ENCODE data around the gene NPTX1.

DNA sequence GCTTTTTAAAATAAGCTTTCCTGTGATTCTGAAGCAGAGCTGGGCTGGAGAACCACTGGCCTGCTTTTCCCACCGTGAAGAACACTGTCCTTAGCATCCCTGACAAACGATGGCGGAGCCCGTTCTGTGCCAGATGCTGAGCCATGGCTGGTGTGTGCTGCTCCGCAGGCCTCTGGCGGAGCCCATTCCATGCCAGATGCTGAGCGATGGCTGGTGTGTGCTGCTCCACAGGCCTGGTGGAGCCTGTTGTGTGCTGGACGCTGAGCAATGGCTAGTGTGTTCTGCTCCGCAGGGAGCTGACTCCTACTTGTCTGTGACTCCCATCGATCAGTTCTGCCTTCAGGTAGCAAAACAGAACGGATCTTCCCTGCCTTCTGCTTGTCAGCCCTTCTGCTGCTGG lies 57.2 kb downstream of the NPTX1 start:
- TF ChIP-seq, protein P1, sequence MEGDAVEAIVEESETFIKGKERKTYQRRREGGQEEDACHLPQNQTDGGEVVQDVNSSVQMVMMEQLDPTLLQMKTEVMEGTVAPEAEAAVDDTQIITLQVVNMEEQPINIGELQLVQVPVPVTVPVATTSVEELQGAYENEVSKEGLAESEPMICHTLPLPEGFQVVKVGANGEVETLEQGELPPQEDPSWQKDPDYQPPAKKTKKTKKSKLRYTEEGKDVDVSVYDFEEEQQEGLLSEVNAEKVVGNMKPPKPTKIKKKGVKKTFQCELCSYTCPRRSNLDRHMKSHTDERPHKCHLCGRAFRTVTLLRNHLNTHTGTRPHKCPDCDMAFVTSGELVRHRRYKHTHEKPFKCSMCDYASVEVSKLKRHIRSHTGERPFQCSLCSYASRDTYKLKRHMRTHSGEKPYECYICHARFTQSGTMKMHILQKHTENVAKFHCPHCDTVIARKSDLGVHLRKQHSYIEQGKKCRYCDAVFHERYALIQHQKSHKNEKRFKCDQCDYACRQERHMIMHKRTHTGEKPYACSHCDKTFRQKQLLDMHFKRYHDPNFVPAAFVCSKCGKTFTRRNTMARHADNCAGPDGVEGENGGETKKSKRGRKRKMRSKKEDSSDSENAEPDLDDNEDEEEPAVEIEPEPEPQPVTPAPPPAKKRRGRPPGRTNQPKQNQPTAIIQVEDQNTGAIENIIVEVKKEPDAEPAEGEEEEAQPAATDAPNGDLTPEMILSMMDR (IDR thresholded peaks at IDR 0.05): no peak
- TF ChIP-seq POLR2A (IDR thresholded peaks at IDR 0.05): no peak
